Stomach (tissue), 4 donors: Measurements from ENCODE around the gene LYSMD1.

Experiments used
- CTCF ChIP-seq, 7 experiments: fragments of 450-650 bp in 4 of 7; fragments of 200-600 bp in 3 of 7; sonication (generic) in 3 of 7; IDR thresholded peaks; one replicate each; pipeline ENCODE4 v1.5.1; 2016 to 2019; ENCODE audit warnings: antibody characterized with exemption in 7 of 7, control low read depth in 2 of 7, mild to moderate bottlenecking in 1 of 7
- POLR2A ChIP-seq, 4 donors: fragments of 450-650 bp; IDR thresholded peaks; one replicate each; pipeline ENCODE4 v1.6.1; 2016; ENCODE audit warnings: antibody characterized with exemption in 4 of 4, control low read depth in 2 of 4, mild to moderate bottlenecking in 1 of 4, moderate library complexity in 1 of 4

GRCh38 chr1:151145304-151146071, 20.2 kb downstream of the LYSMD1 start:
- TF ChIP-seq POLR2A (IDR thresholded peaks at IDR 0.05) = no peak
- no peak for TF ChIP-seq CTCF (IDR thresholded peaks at IDR 0.05)
